GM12865 (cell line): ENCODE results near the gene MT1H.

ENCODE experiments used
- DNase-seq: peaks from one replicate; pipeline ENCODE4 v3.0.0; 2010; ENCODE audit warnings: low read depth
- H3K4me3 ChIP-seq: 2 replicates; pipeline ENCODE4 v1.5.1; 2011; ENCODE audit warnings: mild to moderate bottlenecking, low read depth, low read length, control low read depth
- TF ChIP-seq, protein P1 (sequence below): IDR thresholded peaks from 2 replicates; pipeline ENCODE4 v1.5.1; 2011; ENCODE audit warnings: low read length, control low read depth, low read depth, inconsistent platforms; ENCODE audit not compliant: insufficient read depth; ENCODE audit errors: missing control alignments

The MT1H gene

DNA sequence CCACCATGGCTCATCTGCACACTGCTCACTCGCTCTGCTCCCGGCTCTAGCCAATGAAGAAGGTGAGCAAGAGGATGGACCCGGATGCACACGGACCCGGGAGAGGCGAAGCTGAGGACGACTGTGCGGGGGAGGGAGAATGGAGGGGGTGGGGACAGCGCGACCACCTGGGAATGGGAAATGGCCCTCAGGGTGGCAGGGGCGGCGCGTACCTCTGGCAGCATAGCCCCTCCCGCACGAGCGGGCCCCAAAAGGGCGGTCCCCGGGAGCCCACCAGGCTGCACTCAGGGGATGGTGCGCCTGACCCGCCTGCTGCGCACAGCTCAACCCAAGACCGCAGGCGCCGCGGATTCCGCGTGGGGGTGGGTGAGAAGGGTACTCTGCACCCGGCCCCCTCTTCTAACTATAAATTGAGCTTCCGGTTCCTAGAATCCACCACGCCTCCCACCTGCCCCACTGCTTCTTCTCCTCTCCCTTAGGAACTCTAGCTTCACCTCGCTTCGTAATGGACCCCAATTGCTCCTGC lies 6.1 kb downstream of the MT1H start:
- no peak for DNase-seq
- no peak overlapping the region for H3K4me3 ChIP-seq

DNA sequence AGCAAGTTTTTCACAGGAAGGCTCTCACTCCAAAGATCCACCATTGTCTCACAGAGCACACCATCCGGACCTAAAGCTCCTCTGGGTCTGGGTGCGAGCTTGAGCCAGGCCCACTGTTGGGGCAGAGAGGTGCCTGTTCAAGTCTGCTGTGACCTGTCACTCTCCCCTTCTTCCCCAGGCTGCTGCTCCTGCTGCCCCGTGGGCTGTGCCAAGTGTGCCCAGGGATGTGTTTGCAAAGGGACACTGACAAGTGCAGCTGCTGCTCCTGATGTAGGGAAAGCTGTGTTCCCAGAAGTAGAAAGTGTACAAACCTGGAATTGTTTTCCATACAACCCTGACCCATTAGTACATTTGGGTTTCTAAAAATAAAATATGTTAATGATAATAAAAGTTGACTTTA lies 7.9 kb downstream of the MT1H start:
- no peak overlapping the region for H3K4me3 ChIP-seq
- TF ChIP-seq, protein P1, sequence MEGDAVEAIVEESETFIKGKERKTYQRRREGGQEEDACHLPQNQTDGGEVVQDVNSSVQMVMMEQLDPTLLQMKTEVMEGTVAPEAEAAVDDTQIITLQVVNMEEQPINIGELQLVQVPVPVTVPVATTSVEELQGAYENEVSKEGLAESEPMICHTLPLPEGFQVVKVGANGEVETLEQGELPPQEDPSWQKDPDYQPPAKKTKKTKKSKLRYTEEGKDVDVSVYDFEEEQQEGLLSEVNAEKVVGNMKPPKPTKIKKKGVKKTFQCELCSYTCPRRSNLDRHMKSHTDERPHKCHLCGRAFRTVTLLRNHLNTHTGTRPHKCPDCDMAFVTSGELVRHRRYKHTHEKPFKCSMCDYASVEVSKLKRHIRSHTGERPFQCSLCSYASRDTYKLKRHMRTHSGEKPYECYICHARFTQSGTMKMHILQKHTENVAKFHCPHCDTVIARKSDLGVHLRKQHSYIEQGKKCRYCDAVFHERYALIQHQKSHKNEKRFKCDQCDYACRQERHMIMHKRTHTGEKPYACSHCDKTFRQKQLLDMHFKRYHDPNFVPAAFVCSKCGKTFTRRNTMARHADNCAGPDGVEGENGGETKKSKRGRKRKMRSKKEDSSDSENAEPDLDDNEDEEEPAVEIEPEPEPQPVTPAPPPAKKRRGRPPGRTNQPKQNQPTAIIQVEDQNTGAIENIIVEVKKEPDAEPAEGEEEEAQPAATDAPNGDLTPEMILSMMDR: no peak
- DNase-seq: no peak

More for the DNA sequence above, 6.1 kb downstream of the MT1H start:
- TF ChIP-seq, protein P1: no peak

DNA sequence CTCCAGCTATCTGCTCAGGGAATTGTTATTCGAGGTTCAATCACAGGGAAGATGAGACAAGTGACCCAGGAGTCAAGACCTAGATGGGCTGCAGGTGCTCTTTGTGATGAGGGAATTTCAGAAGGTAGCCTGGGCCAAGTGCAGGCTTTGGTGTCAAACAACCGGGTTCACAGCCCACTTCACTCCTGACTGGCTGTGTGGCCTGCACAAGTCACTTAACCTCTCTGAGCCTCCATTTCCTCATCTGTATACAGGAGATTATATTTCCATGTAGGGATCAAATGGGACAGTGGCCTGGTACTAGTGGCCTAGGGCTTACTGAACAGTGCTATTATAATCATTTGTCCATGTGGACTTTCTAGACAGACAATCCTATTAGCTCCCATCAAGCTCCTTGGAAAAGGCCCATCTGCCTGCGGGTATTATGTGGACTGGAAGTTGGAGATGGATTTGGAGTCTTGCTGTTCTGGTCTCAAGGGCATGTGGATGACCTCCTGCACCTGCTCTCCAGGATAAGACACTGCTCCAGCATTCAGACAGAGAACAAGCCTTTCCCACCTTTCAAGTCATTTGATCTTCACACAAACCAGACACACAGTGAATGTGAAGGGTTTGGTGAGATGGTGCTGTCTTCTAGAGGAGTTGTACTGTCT lies 9.6 kb downstream of the MT1H start:
- TF ChIP-seq, protein P1: no peak
- no peak for DNase-seq
- H3K4me3 ChIP-seq: no peak overlapping the region

DNA sequence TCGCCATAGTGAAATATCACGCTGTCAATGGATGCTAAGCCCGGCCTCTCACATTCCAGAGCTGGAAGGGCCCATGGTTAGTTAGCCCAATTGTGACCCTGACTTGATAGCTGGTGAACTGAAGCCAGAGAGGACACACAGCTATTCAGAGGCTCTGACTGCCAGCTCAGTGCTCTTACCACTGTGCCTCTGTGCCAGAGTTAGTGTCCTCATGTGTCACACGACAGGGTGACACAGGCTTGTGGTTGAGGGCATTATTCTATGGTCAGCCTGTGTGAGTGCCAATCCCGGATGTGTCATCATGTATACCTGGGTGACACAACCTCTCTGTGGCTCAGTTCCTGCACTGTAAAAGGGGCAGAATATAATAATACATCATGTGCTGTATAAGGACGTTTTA lies 10.2 kb downstream of the MT1H start:
- no peak overlapping the region for H3K4me3 ChIP-seq
- no peak for DNase-seq
- TF ChIP-seq, protein P1: no peak

DNA sequence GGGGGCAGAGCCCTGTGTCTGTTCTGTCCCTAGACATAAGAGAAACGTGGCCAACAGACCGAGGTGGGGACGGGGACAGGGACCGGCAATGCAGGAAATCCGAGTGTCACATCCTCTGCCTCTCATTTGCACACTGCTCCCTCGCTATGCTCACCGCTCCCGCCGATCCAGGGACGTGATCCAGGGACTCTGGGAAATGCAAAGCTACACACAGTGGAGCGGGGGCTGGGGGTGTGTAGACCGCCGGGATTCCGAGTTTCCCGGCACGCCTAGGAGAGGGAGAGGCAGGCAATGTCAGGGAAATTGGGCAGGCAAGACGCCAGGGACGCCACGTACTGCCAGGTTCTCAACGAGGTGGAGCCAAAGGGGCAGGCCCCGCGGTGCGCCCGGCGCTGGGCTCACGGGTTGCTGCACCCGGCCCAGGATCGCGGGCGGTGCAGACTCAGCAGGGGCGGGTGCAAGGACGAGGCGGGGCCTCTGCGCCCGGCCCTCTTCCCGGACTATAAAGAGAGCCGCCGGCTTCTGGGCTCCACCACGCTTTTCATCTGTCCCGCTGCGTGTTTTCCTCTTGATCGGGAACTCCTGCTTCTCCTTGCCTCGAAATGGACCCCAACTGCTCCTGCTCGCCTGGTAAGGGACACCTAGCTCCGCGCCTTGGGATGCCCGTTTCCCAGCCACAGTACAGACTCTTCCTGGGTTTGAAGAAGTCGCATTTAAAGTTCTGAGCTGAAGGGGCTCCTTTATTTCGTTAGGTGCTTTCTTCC lies 12.5 kb downstream of the MT1H start, which contains the start of gene MT1X:
Gene MT1X (plus strand): TSS at position 532 of the 764 bp plus-strand sequence. CDS start 71 bp downstream, at position 603.
- peak; percentile 94 for DNase-seq
- peak within 1 kb of the TSS; percentile 63 for H3K4me3 ChIP-seq
- TF ChIP-seq, protein P1: no peak

DNA sequence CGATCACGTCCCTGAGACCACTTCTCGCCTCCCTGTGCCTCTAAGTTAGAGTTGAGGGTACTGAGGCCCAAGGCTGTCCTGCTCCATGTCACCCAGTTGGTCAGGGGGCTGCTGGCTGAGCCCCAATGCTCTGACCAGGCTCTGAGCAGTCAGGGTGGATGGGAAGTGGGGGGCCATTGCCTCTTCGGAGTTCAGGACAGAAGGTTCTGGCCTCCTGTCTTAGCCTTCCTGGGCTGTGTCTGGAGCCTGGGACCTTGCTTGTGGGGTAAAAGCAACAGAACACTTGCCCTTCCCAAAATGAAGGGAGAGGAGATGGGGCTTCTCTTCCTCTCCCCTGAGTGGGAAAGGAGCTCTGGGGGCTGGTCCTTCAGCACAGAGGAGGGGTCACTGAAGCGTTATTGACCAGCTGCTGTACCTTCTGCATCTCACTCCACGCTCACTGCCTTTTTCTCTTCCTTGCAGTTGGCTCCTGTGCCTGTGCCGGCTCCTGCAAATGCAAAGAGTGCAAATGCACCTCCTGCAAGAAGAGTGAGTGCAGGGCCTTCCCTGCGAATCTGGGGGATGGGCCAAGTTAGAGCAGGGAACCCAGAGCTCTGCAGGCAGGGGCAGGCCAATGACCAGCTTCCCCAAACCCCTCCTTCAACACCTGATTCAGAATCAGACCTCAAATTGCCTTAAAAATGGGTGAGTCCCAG lies 13.2 kb downstream of the MT1H start:
- TF ChIP-seq, protein P1: no peak
- H3K4me3 ChIP-seq: peak overlapping the region; percentile 63
- DNase-seq: no peak
